CD4-positive, alpha-beta T cell treated with Interferon gamma for 1 hour (primary cell): ENCODE measurements around the gene COL17A1.

ENCODE experiments used
- DNase-seq: peaks from one replicate; pipeline ENCODE4 v3.0.0-alpha.2; 2020

The COL17A1 gene

GRCh38 chr10:104032144-104032775 lies 53.4 kb downstream of the COL17A1 start:
- no peak for DNase-seq

GRCh38 chr10:104031631-104032030 lies 54.0 kb downstream of the COL17A1 start:
- no peak for DNase-seq

- DNase-seq, result no peak
Observed at GRCh38 chr10:104029521-104029860, 56.2 kb downstream of the COL17A1 start.

GRCh38 chr10:104028823-104029520 lies 56.7 kb downstream of the COL17A1 start:
- no peak for DNase-seq

GRCh38 chr10:104028146-104028545 lies 57.5 kb downstream of the COL17A1 start:
- DNase-seq, result no peak

GRCh38 chr10:104026762-104027161 lies 58.9 kb downstream of the COL17A1 start:
- DNase-seq, result no peak

GRCh38 chr10:104025524-104025923 lies 60.2 kb downstream of the COL17A1 start:
- no peak for DNase-seq

GRCh38 chr10:104022026-104022425 lies 63.7 kb downstream of the COL17A1 start:
- no peak for DNase-seq

- DNase-seq, result no peak
Observed at GRCh38 chr10:104021246-104021645, 64.4 kb downstream of the COL17A1 start.

GRCh38 chr10:104020020-104020419 lies 65.7 kb downstream of the COL17A1 start:
- no peak for DNase-seq

- DNase-seq, result no peak
Observed at GRCh38 chr10:104018471-104018870, 67.2 kb downstream of the COL17A1 start.

- no peak for DNase-seq
Observed at GRCh38 chr10:104016661-104017060, 69.0 kb downstream of the COL17A1 start.

- DNase-seq, result no peak
Observed at GRCh38 chr10:104014176-104014575, 71.5 kb downstream of the COL17A1 start.

- DNase-seq, result no peak
Observed at GRCh38 chr10:104013489-104013888, 72.2 kb downstream of the COL17A1 start.

- DNase-seq, result no peak
Observed at GRCh38 chr10:104011904-104012303, 73.8 kb downstream of the COL17A1 start.

GRCh38 chr10:104005172-104005863 lies 80.4 kb downstream of the COL17A1 start:
- no peak for DNase-seq

GRCh38 chr10:104002911-104003310 lies 82.8 kb downstream of the COL17A1 start:
- no peak for DNase-seq

- DNase-seq, result no peak
Observed at GRCh38 chr10:103998805-103999204, 86.9 kb downstream of the COL17A1 start.

GRCh38 chr10:103995134-103995533 lies 90.5 kb downstream of the COL17A1 start:
- no peak for DNase-seq

GRCh38 chr10:103991393-103992128 lies 94.1 kb downstream of the COL17A1 start:
- DNase-seq, result no peak

GRCh38 chr10:103990531-103990930 lies 95.1 kb downstream of the COL17A1 start:
- DNase-seq, result no peak

GRCh38 chr10:103990121-103990520 lies 95.6 kb downstream of the COL17A1 start:
- no peak for DNase-seq

- peak; percentile 9 for DNase-seq
Observed at GRCh38 chr10:103986360-103986759, 99.3 kb downstream of the COL17A1 start.

- no peak for DNase-seq
Observed at GRCh38 chr10:103985726-103986125, 100.0 kb downstream of the COL17A1 start.
